D341Med (cell line): ENCODE data around the gene EMILIN2.
"Not testable (repeated sequence)": the region's sequence is repeated elsewhere in the genome, so short reads cannot be mapped to it uniquely, and the experiment has no call there.

Experiments used
- DNase-seq: peaks from one replicate; pipeline ENCODE4 v3.0.0; 2012; ENCODE audit warnings: low spot score

EMILIN2 gene

GRCh38 chr18:2845172-2845571, 1.6 kb upstream of the EMILIN2 start:
- DNase-seq: no peak

GRCh38 chr18:2847317-2848246, 776 bp downstream of the EMILIN2 start:
- peak; percentile 78 for DNase-seq

- no peak for DNase-seq
Observed at GRCh38 chr18:2848247-2849246, 1.7 kb downstream of the EMILIN2 start.

GRCh38 chr18:2850816-2851215, 4.0 kb downstream of the EMILIN2 start:
- no peak for DNase-seq

GRCh38 chr18:2851771-2852170, 5.0 kb downstream of the EMILIN2 start:
- no peak for DNase-seq

- not testable (repeated sequence) for DNase-seq
Observed at GRCh38 chr18:2852460-2852859, 5.7 kb downstream of the EMILIN2 start.

- DNase-seq: no peak
Observed at GRCh38 chr18:2853173-2853925, 6.5 kb downstream of the EMILIN2 start.

- DNase-seq: peak; percentile 78
Observed at GRCh38 chr18:2853926-2854664, 7.3 kb downstream of the EMILIN2 start.

GRCh38 chr18:2854875-2855274, 8.1 kb downstream of the EMILIN2 start:
- DNase-seq: no peak

GRCh38 chr18:2855560-2856350, 8.9 kb downstream of the EMILIN2 start:
- no peak for DNase-seq

GRCh38 chr18:2856547-2857170, 9.9 kb downstream of the EMILIN2 start:
- DNase-seq: no peak

- no peak for DNase-seq
Observed at GRCh38 chr18:2857491-2858131, 10.8 kb downstream of the EMILIN2 start.

GRCh38 chr18:2860397-2860796, 13.6 kb downstream of the EMILIN2 start:
- not testable (repeated sequence) for DNase-seq

GRCh38 chr18:2863997-2864396, 17.2 kb downstream of the EMILIN2 start:
- not testable (repeated sequence) for DNase-seq

- not testable (repeated sequence) for DNase-seq
Observed at GRCh38 chr18:2866465-2866864, 19.7 kb downstream of the EMILIN2 start.

- no peak for DNase-seq
Observed at GRCh38 chr18:2869207-2869606, 22.4 kb downstream of the EMILIN2 start.

- DNase-seq: peak; percentile 32
Observed at GRCh38 chr18:2871111-2871720, 24.4 kb downstream of the EMILIN2 start.

GRCh38 chr18:2872095-2872494, 25.3 kb downstream of the EMILIN2 start:
- DNase-seq: peak; percentile 9

- DNase-seq: peak; percentile 22
Observed at GRCh38 chr18:2874765-2875164, 28.0 kb downstream of the EMILIN2 start.
